ENCODE data around the gene SMCHD1.

DNA sequence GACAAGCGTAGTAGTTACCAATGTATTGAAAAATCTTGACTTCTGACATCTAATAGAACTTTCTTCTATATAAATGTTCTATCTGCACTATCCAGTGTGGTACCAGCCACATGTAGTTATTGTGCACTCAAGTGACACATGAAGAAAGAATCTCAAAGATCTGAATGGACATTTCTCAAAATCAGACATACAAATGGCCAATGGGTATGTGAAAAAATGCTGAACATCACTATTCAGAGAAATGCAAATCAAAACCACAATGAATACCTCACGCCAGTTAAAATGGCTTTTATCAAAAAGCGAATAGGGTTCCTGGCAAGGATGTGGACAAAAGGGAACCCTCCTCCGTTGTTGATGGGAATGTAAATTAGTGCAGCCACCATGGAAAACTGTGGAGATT, 37.5 kb upstream of the SMCHD1 start:
- TF ChIP-seq, protein P1, sequence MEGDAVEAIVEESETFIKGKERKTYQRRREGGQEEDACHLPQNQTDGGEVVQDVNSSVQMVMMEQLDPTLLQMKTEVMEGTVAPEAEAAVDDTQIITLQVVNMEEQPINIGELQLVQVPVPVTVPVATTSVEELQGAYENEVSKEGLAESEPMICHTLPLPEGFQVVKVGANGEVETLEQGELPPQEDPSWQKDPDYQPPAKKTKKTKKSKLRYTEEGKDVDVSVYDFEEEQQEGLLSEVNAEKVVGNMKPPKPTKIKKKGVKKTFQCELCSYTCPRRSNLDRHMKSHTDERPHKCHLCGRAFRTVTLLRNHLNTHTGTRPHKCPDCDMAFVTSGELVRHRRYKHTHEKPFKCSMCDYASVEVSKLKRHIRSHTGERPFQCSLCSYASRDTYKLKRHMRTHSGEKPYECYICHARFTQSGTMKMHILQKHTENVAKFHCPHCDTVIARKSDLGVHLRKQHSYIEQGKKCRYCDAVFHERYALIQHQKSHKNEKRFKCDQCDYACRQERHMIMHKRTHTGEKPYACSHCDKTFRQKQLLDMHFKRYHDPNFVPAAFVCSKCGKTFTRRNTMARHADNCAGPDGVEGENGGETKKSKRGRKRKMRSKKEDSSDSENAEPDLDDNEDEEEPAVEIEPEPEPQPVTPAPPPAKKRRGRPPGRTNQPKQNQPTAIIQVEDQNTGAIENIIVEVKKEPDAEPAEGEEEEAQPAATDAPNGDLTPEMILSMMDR (IDR thresholded peaks at IDR 0.05; ENCODE audit: borderline replicate concordance, extremely low read depth, low read length, poor library complexity, severe bottlenecking): no peak
- no peak for TF ChIP-seq EZH2 (IDR thresholded peaks at IDR 0.05; ENCODE audit: borderline replicate concordance, low read depth, low read length, severe bottlenecking)

Data from DND-41 (cell line).